ENCODE results near the gene COPS3.

DNA sequence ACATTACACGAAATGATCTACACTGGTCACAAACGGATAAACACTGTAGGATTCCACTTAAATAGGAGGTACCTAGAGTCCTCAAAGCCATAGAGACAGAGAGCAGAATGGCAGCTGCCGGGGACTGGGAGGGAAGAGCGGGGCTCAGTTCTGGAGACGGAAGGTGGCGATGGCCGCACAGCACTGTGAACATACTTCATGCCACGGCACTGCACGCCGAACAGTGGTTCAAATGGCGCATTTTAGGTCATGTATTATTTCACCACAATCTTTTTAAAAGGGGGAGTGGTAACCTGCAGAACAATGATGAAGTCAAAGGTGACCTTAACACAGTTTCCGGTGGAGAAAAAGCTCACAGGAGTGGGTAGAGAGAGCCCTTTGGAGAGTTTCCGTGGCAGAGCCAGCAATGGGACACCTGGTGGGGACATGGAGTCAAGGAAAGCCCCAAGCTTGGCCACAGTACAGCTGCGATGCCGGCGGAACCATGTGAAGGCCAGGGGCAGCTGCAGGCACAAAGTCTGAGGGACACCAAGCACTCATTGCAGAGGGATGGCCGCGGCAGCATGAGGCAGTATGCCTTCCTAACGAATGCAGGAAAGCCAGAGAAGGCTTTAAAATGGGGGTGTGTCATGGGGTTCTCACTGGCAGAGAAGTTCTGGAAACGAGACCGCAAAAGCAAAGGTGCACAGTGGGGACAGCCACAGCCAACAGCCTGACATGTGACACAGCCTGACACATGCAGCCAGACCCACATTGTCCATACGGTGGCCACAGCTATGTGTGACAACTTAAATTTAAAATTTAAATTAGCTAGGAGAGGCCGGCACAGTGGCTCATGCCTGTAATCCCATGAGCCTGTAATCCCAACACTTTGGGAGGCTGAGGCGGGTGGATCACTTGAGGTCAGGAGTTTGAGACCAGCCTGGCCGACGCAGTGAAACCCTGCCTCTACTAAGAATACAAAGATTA is 51.3 kb downstream of the COPS3 start:
- TF ChIP-seq, protein P1, sequence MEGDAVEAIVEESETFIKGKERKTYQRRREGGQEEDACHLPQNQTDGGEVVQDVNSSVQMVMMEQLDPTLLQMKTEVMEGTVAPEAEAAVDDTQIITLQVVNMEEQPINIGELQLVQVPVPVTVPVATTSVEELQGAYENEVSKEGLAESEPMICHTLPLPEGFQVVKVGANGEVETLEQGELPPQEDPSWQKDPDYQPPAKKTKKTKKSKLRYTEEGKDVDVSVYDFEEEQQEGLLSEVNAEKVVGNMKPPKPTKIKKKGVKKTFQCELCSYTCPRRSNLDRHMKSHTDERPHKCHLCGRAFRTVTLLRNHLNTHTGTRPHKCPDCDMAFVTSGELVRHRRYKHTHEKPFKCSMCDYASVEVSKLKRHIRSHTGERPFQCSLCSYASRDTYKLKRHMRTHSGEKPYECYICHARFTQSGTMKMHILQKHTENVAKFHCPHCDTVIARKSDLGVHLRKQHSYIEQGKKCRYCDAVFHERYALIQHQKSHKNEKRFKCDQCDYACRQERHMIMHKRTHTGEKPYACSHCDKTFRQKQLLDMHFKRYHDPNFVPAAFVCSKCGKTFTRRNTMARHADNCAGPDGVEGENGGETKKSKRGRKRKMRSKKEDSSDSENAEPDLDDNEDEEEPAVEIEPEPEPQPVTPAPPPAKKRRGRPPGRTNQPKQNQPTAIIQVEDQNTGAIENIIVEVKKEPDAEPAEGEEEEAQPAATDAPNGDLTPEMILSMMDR (IDR thresholded peaks at IDR 0.05; ENCODE audit: borderline replicate concordance, extremely low read depth, low read length, poor library complexity, severe bottlenecking) = no peak
- no peak for TF ChIP-seq EZH2 (IDR thresholded peaks at IDR 0.05; ENCODE audit: borderline replicate concordance, low read depth, low read length, severe bottlenecking)

Measured in DND-41 (cell line).